Upper lobe of left lung (tissue), 4 donors: ENCODE data around the gene DEXI.

Experiments used
- CTCF ChIP-seq, 6 experiments: fragments of 450-650 bp in 4 of 6; fragments of 200-600 bp in 2 of 6; sonication (generic) in 2 of 6; IDR thresholded peaks; one replicate each; pipeline ENCODE4 v1.5.1; 2016 to 2019; ENCODE audit warnings: antibody characterized with exemption in 6 of 6
- POLR2A ChIP-seq, 4 donors: fragments of 450-650 bp; IDR thresholded peaks; one replicate each; pipeline ENCODE4 v1.5.1; 2016 to 2017; ENCODE audit warnings: antibody characterized with exemption in 4 of 4, mild to moderate bottlenecking in 2 of 4

- no peak for TF ChIP-seq CTCF (IDR thresholded peaks at IDR 0.05)
- no peak for TF ChIP-seq POLR2A (IDR thresholded peaks at IDR 0.05)
Measured at GRCh38 chr16:10945065-10945787, 3.0 kb upstream of the DEXI start.
